ENCODE measurements around the gene TMCO5A. TPM values are rescaled to one million over a fixed set of nuclear protein-coding genes. Genes with fewer than 3 reads are reported as not detected.
"Not testable (repeated sequence)": the region's sequence is repeated elsewhere in the genome, so short reads cannot be mapped to it uniquely, and the experiment has no call there.

The TMCO5A gene
- total RNA-seq, 1 experiment from 2014 or later = not detected

GRCh38 chr15:37941779-37942178 is 7.3 kb downstream of the TMCO5A start:
- no peak overlapping the region for H3K4me3 ChIP-seq
- no peaks in the 10 kb centered on the region for H4K20me1 ChIP-seq (ENCODE audit: insufficient read depth)
- no peak overlapping the region for H2AFZ ChIP-seq
- H3K36me3 ChIP-seq (ENCODE audit: low read depth) = no peaks in the 10 kb centered on the region
- POLR2A ChIA-PET (ENCODE audit: unreplicated experiment) = no interaction called here
- H3K4me2 ChIP-seq = no peak overlapping the region
- H3F3A ChIP-seq (ENCODE audit: insufficient read depth, low read depth) = no peaks in the 10 kb centered on the region
- no peaks in the 10 kb centered on the region for H3K79me2 ChIP-seq (ENCODE audit: low read depth)
- CTCF ChIA-PET = interaction anchor here (0.6 kb wide), 1 partner anchor 1689 kb away, joined by 4 read pairs; no protein-coding TSS in a partner anchor
- H3K27ac ChIP-seq = no peak overlapping the region
- no peaks in the 10 kb centered on the region for H3K27me3 ChIP-seq (ENCODE audit: insufficient read depth, low read depth)
- no peaks in the 10 kb centered on the region for H3K9me3 ChIP-seq (ENCODE audit: insufficient read depth, low read depth)
- no peaks in the 10 kb centered on the region for H3K4me1 ChIP-seq (replicated peaks; ENCODE audit: insufficient read depth)
- intact Hi-C loops (cut with micrococcal nuclease; ENCODE audit: unreplicated experiment) = no loop called here
- BruUV-seq (replicated peaks) = no TSS peak
- TF ChIP-seq CTCF (conservative IDR thresholded peaks at IDR 0.05) (no peak), EZH2 (IDR thresholded peaks at IDR 0.05; ENCODE audit: low read depth) (no peak)
- H3K9me2 ChIP-seq (ENCODE audit: insufficient read depth) = no peaks in the 10 kb centered on the region
- DNase-seq = no peak

- no peak for DNase-seq
- CTCF ChIA-PET = no interaction called here
- H3K9me2 ChIP-seq (ENCODE audit: insufficient read depth) = no peaks in the 10 kb centered on the region
- H3K9me3 ChIP-seq (ENCODE audit: insufficient read depth, low read depth) = no peaks in the 10 kb centered on the region
- H3K79me2 ChIP-seq (ENCODE audit: low read depth) = no peaks in the 10 kb centered on the region
- no peaks in the 10 kb centered on the region for H3K36me3 ChIP-seq (ENCODE audit: low read depth)
- H3K27ac ChIP-seq = no peak overlapping the region
- H3F3A ChIP-seq (ENCODE audit: insufficient read depth, low read depth) = no peaks in the 10 kb centered on the region
- no peaks in the 10 kb centered on the region for H3K27me3 ChIP-seq (ENCODE audit: insufficient read depth, low read depth)
- intact Hi-C loops (cut with micrococcal nuclease; ENCODE audit: unreplicated experiment) = no loop called here
- no peak overlapping the region for H3K4me3 ChIP-seq
- no peaks in the 10 kb centered on the region for H3K4me1 ChIP-seq (replicated peaks; ENCODE audit: insufficient read depth)
- H2AFZ ChIP-seq = no peak overlapping the region
- no peaks in the 10 kb centered on the region for H4K20me1 ChIP-seq (ENCODE audit: insufficient read depth)
- no peak overlapping the region for H3K4me2 ChIP-seq
- POLR2A ChIA-PET (ENCODE audit: unreplicated experiment) = no interaction called here
- no peak for TF ChIP-seq CTCF (conservative IDR thresholded peaks at IDR 0.05)
- no peak for TF ChIP-seq EZH2 (IDR thresholded peaks at IDR 0.05; ENCODE audit: low read depth)
- no TSS peak for BruUV-seq (replicated peaks)
These were observed 17.6 kb downstream of the TMCO5A start for GRCh38 chr15:37951999-37952398.

- intact Hi-C loops (cut with micrococcal nuclease; ENCODE audit: unreplicated experiment); H3K27me3 ChIP-seq (ENCODE audit: insufficient read depth, low read depth); POLR2A ChIA-PET (ENCODE audit: unreplicated experiment); H3K9me3 ChIP-seq (ENCODE audit: insufficient read depth, low read depth); H4K20me1 ChIP-seq (ENCODE audit: insufficient read depth); H3F3A ChIP-seq (ENCODE audit: insufficient read depth, low read depth); H2AFZ ChIP-seq; H3K4me2 ChIP-seq; H3K79me2 ChIP-seq (ENCODE audit: low read depth); H3K4me3 ChIP-seq; BruUV-seq (replicated peaks); H3K4me1 ChIP-seq (replicated peaks; ENCODE audit: insufficient read depth); H3K9me2 ChIP-seq (ENCODE audit: insufficient read depth); H3K36me3 ChIP-seq (ENCODE audit: low read depth); H3K27ac ChIP-seq; CTCF ChIA-PET; DNase-seq: not testable (repeated sequence)
These were observed 26.3 kb downstream of the TMCO5A start for GRCh38 chr15:37960742-37961141.

GRCh38 chr15:37967788-37968187 is 33.3 kb downstream of the TMCO5A start:
- no peaks in the 10 kb centered on the region for H3K36me3 ChIP-seq (ENCODE audit: low read depth)
- H3K4me1 ChIP-seq (replicated peaks; ENCODE audit: insufficient read depth) = no peaks in the 10 kb centered on the region
- no peak overlapping the region for H3K4me3 ChIP-seq
- H3K9me3 ChIP-seq (ENCODE audit: insufficient read depth, low read depth) = no peaks in the 10 kb centered on the region
- no peak overlapping the region for H2AFZ ChIP-seq
- no peak overlapping the region for H3K4me2 ChIP-seq
- intact Hi-C loops (cut with micrococcal nuclease; ENCODE audit: unreplicated experiment) = no loop called here
- BruUV-seq (replicated peaks) = no TSS peak
- no peak for TF ChIP-seq EZH2 (IDR thresholded peaks at IDR 0.05; ENCODE audit: low read depth)
- no peak for TF ChIP-seq CTCF (conservative IDR thresholded peaks at IDR 0.05)
- H3K27ac ChIP-seq = no peak overlapping the region
- DNase-seq = no peak
- CTCF ChIA-PET = no interaction called here
- no peaks in the 10 kb centered on the region for H3K9me2 ChIP-seq (ENCODE audit: insufficient read depth)
- no peaks in the 10 kb centered on the region for H3K27me3 ChIP-seq (ENCODE audit: insufficient read depth, low read depth)
- no peaks in the 10 kb centered on the region for H3F3A ChIP-seq (ENCODE audit: insufficient read depth, low read depth)
- POLR2A ChIA-PET (ENCODE audit: unreplicated experiment) = no interaction called here
- no peaks in the 10 kb centered on the region for H3K79me2 ChIP-seq (ENCODE audit: low read depth)
- H4K20me1 ChIP-seq (ENCODE audit: insufficient read depth) = no peaks in the 10 kb centered on the region
